Kidney epithelial cell (primary cell): Measurements from ENCODE around the gene EPB41L5. TPM values are rescaled to one million over a fixed set of nuclear protein-coding genes. Genes with fewer than 3 reads are reported as not detected.

Source experiments
- DNase-seq: peaks from one replicate; pipeline ENCODE4 v3.0.0-alpha.2; 2010; ENCODE audit warnings: low read depth
- H3K27me3 ChIP-seq: 2 replicates; pipeline ENCODE4 v1.6.0; 2011; ENCODE audit warnings: low read length; ENCODE audit not compliant: control insufficient read depth, insufficient read depth
- H3K36me3 ChIP-seq: 2 replicates; pipeline ENCODE4 v1.5.1; 2011; ENCODE audit warnings: low read length; ENCODE audit not compliant: control insufficient read depth, insufficient read depth
- H3K4me3 ChIP-seq: 2 replicates; pipeline ENCODE4 v1.5.1; 2011; ENCODE audit warnings: low read depth, mild to moderate bottlenecking, control low read depth, low read length
- CTCF ChIP-seq: IDR thresholded peaks from 2 replicates; pipeline ENCODE4 v1.5.1; 2011; ENCODE audit warnings: mild to moderate bottlenecking, moderate library complexity, low read length, control low read depth, inconsistent platforms; ENCODE audit not compliant: insufficient read depth, poor library complexity, severe bottlenecking
- total RNA-seq: library from RNA; depleted of rRNA; stranded (reverse); fragments of >200 nt; gene quantifications from 2 replicates; pipeline ENCODE4 v1.2.3, GENCODE V29; 2015

Gene EPB41L5
- total RNA-seq, 1 donor from 2014 or later = 15.6 TPM

- Histone ChIP-seq H3K27me3 (no peaks in the 10 kb centered on the region), H3K4me3 (no peak overlapping the region), H3K36me3 (no peaks in the 10 kb centered on the region)
- TF ChIP-seq CTCF = no peak
- peak; percentile 48 for DNase-seq
Measured at GRCh38 chr2:120103723-120104467, 91.0 kb downstream of the EPB41L5 start.

- no peak overlapping the region for H3K4me3 ChIP-seq
- no peak for TF ChIP-seq CTCF
- no peak for DNase-seq
- H3K27me3 ChIP-seq = no peaks in the 10 kb centered on the region
- H3K36me3 ChIP-seq = no peaks in the 10 kb centered on the region
Measured at GRCh38 chr2:120104772-120105171, 91.9 kb downstream of the EPB41L5 start.

- no peak for DNase-seq
- no peak for TF ChIP-seq CTCF
Measured at GRCh38 chr2:120105360-120105759, 92.5 kb downstream of the EPB41L5 start.

GRCh38 chr2:120108049-120108448 lies 95.2 kb downstream of the EPB41L5 start:
- DNase-seq = peak; percentile 67
- H3K27me3 ChIP-seq = no peaks in the 10 kb centered on the region
- TF ChIP-seq CTCF = no peak
- no peak overlapping the region for H3K4me3 ChIP-seq
- no peaks in the 10 kb centered on the region for H3K36me3 ChIP-seq

More at GRCh38 chr2:120105360-120105759, 92.5 kb downstream of the EPB41L5 start:
- Histone ChIP-seq H3K27me3 (no peaks in the 10 kb centered on the region), H3K4me3 (no peak overlapping the region), H3K36me3 (no peaks in the 10 kb centered on the region)

- Histone ChIP-seq H3K27me3 (no peaks in the 10 kb centered on the region), H3K4me3 (no peak overlapping the region), H3K36me3 (no peaks in the 10 kb centered on the region)
- DNase-seq = no peak
- TF ChIP-seq CTCF = no peak
Measured at GRCh38 chr2:120108749-120109148, 95.9 kb downstream of the EPB41L5 start.
